ENCODE measurements around the gene RGS17.
A peak's percentile ranks its signal among the peaks of the same experiment; 100 is the strongest.
"Not testable (repeated sequence)": the region's sequence is repeated elsewhere in the genome, so short reads cannot be mapped to it uniquely, and the experiment has no call there.

Gene RGS17

GRCh38 chr6:153123801-153124200 lies 7.3 kb downstream of the RGS17 start:
- no peak for DNase-seq

GRCh38 chr6:153121311-153121710 lies 9.8 kb downstream of the RGS17 start:
- DNase-seq = no peak

- no peak for DNase-seq
Measured at GRCh38 chr6:153117986-153118879, 12.8 kb downstream of the RGS17 start.

- DNase-seq = not testable (repeated sequence)
Measured at GRCh38 chr6:153111082-153111481, 20.0 kb downstream of the RGS17 start.

- DNase-seq = not testable (repeated sequence)
Measured at GRCh38 chr6:153110612-153111011, 20.5 kb downstream of the RGS17 start.

- no peak for DNase-seq
Measured at GRCh38 chr6:153108315-153108714, 22.8 kb downstream of the RGS17 start.

- no peak for DNase-seq
Measured at GRCh38 chr6:153106021-153106420, 25.1 kb downstream of the RGS17 start.

- DNase-seq = no peak
Measured at GRCh38 chr6:153104220-153104619, 26.9 kb downstream of the RGS17 start.

GRCh38 chr6:153103319-153103655 lies 27.8 kb downstream of the RGS17 start:
- DNase-seq = no peak

GRCh38 chr6:153102605-153103318 lies 28.3 kb downstream of the RGS17 start:
- no peak for DNase-seq

- no peak for DNase-seq
Measured at GRCh38 chr6:153101461-153101860, 29.6 kb downstream of the RGS17 start.

- DNase-seq = no peak
Measured at GRCh38 chr6:153099636-153100035, 31.4 kb downstream of the RGS17 start.

GRCh38 chr6:153096792-153097191 lies 34.3 kb downstream of the RGS17 start:
- no peak for DNase-seq

- DNase-seq = no peak
Measured at GRCh38 chr6:153096031-153096430, 35.1 kb downstream of the RGS17 start.

- peak; percentile 6 for DNase-seq
Measured at GRCh38 chr6:153092082-153093013, 38.7 kb downstream of the RGS17 start.

- no peak for DNase-seq
Measured at GRCh38 chr6:153090241-153090930, 40.7 kb downstream of the RGS17 start.

- no peak for DNase-seq
Measured at GRCh38 chr6:153088796-153089195, 42.3 kb downstream of the RGS17 start.

- no peak for DNase-seq
Measured at GRCh38 chr6:153087436-153087835, 43.6 kb downstream of the RGS17 start.

- no peak for DNase-seq
Measured at GRCh38 chr6:153086225-153086990, 44.7 kb downstream of the RGS17 start.

- DNase-seq = no peak
Measured at GRCh38 chr6:153085239-153085638, 45.8 kb downstream of the RGS17 start.

GRCh38 chr6:153084393-153084792 lies 46.7 kb downstream of the RGS17 start:
- DNase-seq = no peak

- DNase-seq = no peak
Measured at GRCh38 chr6:153083869-153084268, 47.2 kb downstream of the RGS17 start.

All from NCI-H2227 treated with DMSO at 0.1 percent for 48 hours (cell line).